GM19467 (cell line): ENCODE data around the gene HSPB7.
"Not testable (repeated sequence)": the region's sequence is repeated elsewhere in the genome, so short reads cannot be mapped to it uniquely, and the experiment has no call there.

Source experiments
- ATAC-seq: cut with Tn5 transposase; IDR thresholded peaks from one replicate; pipeline ENCODE4 v1.9.1; 2021; ENCODE audit warnings: mild to moderate bottlenecking, moderate library complexity; ENCODE audit not compliant: unreplicated experiment

Gene HSPB7

GRCh38 chr1:16009030-16009460 is 8.8 kb downstream of the HSPB7 start:
- no peak for ATAC-seq

DNA sequence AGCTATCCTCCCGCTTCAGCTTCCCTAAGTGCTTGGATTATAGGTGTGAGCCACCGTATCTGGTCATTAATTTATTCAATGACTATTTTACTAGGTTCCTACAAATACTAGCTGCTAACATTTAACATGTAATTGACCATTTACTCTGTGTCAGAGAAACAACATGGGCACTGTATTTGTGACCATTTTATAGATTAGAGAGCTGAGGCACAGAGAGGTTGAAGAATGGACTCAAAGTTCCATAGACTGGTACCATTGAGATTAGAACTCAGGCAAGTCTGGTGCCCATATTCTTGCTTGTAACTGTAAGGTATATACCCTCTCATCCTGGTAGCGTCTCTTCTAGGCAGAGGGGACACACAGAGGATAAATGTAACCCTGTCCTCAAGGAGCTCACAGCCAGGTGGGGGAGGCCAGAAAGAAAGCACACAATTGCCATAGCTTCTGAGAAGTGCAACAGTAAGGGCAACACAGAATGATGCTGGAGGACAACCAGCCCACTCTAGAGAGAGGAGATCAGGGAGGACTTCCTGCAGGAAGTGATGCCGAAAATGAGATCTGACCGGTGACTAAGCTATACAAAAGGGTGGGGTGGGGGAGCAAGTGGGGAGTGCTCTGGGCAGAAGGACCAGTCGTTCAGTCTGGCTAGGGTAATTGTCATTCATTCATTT is 10.0 kb downstream of the HSPB7 start:
- no peak for ATAC-seq

- ATAC-seq: no peak
These were observed 11.0 kb downstream of the HSPB7 start for GRCh38 chr1:16006552-16007485.

GRCh38 chr1:16006010-16006409 is 11.8 kb downstream of the HSPB7 start:
- no peak for ATAC-seq

DNA sequence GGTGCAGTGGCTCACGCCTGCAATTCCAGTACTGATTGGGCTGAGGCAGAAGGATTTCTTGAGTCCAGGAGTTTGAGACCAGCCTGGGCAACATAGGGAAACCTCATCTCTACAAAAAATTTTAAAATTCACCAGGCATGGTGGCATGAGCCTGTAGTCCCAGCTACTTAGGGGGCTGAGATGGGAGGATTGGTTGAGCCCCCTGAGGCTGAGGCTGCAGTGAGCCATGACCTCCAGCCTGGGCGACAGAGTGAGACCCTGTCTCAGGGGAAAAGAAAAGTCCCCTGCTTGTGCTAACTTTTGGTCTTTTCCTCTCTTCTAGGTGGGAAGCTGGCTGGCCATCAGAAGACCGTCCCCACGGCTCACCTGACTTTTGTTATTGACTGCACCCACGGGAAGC is 12.2 kb downstream of the HSPB7 start:
- no peak for ATAC-seq

DNA sequence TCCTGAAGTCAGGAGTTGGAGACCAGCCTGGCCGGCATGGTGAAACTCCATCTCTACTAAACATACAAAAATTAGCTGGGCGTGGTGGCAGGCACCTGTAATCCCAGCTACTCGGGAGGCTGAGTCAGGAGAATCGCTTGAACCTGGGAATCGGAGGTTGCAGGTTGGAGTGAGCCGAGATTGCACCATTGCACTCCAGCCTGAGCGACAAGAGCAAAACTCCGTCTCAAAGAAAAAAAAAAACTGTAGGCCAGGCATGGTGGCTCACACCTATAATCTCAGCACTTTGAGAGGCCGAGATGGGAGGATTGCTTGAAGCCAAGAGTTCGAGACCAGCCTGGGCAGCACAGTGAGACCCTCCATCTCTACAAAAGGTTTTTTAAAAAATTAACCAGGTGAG is 16.6 kb downstream of the HSPB7 start:
- ATAC-seq: not testable (repeated sequence)

GRCh38 chr1:15998929-15999328 is 18.9 kb downstream of the HSPB7 start:
- no peak for ATAC-seq

- no peak for ATAC-seq
These were observed 20.1 kb downstream of the HSPB7 start for GRCh38 chr1:15997637-15998280.

GRCh38 chr1:15997076-15997585 is 20.7 kb downstream of the HSPB7 start:
- no peak for ATAC-seq

- ATAC-seq: no peak
These were observed 23.1 kb downstream of the HSPB7 start for GRCh38 chr1:15994590-15995351.

DNA sequence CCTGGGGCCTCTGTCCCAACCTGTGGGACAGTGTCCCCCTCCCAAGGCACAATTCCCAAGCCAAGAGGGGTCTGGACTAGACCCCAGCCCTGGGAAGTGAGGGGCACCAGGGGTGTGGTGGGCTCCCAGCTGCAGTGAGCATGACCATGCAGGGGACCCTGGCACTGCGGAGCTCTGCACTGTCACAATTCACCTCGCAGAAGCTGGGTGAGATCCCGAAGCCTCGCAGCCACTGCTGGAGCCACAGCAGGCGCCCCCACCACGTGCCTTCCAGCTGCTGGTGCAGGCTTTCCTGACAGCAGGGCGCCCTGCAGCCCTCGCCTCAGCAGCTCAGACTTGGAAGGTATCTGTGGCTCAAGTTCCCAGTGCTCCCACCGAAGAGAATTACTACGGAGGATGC is 23.8 kb downstream of the HSPB7 start:
- no peak for ATAC-seq

DNA sequence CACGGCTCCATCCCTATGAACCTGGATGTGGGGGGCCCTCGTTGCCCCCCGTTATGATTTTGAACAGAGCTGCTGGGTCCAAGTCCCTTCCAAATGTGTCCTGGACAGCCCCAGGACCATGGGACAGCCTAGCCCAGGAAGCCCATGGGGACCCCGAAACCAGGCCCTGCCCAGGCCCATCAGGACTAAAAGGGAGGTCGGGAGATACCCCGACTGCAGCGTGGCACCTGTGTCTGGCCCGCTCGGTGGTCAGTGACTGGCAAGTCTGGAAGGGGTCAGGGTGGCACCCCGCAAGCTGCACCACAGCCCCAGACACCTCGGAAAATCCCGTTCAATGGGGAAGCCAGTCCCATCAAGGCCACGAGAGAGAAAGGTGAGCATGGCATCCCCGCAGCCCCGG is 24.2 kb downstream of the HSPB7 start:
- ATAC-seq: no peak

DNA sequence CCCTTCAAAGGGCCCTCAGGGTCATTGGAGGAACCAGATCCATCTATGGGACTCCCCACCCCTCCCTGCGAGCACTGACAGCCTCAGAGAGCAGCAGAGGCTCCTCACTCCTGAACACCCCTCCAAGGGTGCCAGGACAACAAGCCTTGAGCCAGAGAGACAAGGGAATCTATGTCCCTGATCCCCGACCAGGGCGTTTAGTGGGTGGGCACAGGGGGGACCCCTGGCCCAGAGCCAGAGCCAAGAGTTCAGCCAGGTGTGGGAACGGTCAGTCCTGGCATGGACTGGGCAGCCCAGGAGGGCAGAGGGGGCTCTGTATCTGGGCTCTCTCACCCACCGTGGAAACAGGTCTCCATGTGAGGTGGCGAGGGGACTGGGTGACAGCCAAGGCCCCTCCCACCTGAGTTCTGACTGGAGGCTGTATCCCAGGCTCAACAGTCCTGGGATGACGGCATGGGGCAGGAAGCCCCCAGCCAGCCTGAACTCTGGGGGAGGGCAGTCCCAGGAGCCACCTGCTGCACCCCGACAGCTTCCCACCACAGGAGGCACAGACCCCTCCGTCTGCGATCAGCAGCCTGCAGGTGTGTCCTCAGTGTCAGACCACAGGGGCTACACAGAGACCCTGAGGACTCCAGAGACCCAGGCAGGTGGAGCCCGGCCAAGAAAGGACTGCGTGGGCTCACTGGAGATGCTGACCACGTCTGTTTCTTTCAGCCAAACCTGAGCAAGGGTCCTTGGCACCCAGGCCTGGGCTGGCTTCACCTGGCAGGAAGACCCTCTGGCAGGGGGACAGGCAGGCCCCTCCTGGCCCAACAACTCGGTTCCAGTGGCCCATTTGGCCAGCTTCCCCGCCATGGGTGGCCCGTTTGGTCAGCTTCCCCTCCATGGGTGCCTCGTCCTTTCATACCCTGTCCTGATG is 25.0 kb downstream of the HSPB7 start:
- no peak for ATAC-seq

DNA sequence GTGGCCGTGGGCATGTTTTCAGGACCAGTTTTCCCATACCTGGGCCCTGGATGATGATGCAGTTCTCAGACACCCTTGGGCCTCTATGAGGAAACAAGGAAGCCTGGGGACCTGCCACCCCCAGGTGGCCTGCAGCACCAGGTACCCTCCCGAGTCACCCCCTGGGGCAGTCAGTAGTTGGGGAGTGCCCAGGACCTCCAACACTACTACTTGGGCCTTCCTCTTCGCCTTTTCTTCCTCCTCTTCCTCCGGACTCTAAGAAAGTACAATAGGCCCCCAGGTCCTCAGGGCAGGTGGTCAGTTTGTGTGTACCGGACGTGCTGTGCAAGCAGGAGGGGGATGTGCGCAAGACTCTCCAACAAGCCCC is 25.7 kb downstream of the HSPB7 start:
- ATAC-seq: no peak

DNA sequence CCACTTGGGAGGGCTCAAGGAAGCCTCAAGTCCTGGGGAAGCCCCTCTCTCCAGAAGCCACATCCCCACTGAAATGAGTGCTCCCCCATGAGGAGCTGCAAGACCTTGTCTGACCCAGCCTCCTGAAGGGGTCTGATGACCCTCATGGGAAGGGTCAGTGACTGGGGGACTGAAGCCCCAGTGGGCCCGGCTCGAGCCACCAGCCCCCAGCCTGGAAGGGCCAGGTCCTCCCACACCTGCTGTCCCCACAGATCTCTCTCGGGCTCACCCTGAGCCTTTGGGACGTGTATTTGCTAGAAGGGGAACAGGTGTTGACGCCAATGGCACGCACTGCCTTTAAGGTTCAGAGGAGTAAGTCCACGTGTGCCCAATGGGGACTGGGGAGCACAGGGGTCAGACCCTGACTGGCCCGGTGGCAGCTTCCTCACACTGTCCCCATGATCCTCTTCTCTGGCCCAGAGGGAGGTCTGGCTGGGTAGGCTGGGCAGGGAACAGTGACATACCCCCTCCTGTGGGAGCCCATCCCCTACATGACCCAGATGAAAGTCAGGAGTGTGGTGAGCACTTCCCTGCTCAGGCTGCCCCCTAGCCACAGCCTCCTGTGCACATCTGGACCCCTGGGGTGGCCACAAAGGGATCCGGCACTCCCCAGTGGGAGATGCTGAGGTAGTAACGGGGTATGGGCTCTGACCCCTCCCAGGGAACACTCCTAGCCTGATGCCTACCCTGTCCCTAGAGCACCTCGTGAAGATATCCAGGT is 26.2 kb downstream of the HSPB7 start:
- no peak for ATAC-seq

- ATAC-seq: no peak
These were observed 28.1 kb downstream of the HSPB7 start for GRCh38 chr1:15989776-15990175.

DNA sequence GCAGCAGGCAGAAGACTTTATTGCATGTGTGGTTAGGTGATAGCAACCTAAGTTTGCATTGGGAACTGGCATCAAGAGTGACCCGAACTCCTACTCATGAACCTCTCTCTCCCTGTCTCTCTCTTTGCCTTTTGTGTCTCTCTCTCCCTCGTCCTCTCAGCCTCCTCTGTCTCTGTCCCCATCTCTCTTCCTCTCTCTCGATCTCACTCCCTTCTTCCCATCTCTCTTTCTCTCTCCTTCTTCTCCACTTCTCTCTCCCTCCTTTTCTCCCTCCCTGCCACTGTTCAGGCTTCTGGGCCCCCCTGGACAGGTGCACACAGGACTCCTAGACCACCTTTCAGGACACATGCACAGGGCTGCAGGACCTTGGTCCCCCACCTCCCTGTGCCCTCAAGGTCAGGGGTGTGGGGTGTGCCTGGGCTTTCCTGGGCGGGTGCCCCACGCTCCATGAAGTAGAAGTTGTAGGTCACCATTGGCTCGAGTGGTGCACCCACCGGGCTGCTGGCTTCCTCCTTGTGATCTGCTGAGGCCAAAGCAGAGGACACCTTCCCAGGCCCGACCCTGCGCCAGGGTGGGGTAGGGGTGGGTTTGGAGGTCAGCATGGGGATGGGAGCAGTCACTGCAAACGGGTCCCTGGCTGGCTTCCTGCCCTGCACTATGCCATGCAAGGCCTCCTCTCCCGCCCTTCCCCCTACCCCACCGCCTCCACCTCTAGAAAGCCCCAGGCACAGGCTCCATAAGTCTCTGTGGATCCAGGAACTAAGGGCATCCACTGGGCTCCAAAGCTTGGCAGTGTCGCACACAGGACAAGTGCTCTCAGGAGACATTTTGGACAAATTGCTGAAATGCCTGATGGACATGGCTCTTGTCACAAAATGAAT is 28.7 kb downstream of the HSPB7 start:
- ATAC-seq: no peak
